GM18858 (cell line): ENCODE results near the gene POLR1F.

Experiments
- ATAC-seq: cut with Tn5 transposase; IDR thresholded peaks from one replicate; pipeline ENCODE4 v1.9.1; 2021; ENCODE audit not compliant: unreplicated experiment

Gene POLR1F

GRCh38 chr7:19677180-19677579 lies 31.7 kb downstream of the POLR1F start:
- ATAC-seq = peak; percentile 96

GRCh38 chr7:19675816-19676215 lies 33.0 kb downstream of the POLR1F start:
- no peak for ATAC-seq

- ATAC-seq = no peak
Measured at GRCh38 chr7:19674266-19674960, 34.4 kb downstream of the POLR1F start.

GRCh38 chr7:19670806-19671205 lies 38.0 kb downstream of the POLR1F start:
- ATAC-seq = no peak

- peak; percentile 42 for ATAC-seq
Measured at GRCh38 chr7:19665399-19666008, 43.3 kb downstream of the POLR1F start.

- ATAC-seq = peak; percentile 97
Measured at GRCh38 chr7:19663816-19664462, 44.9 kb downstream of the POLR1F start.

GRCh38 chr7:19648791-19649190 lies 60.0 kb downstream of the POLR1F start:
- ATAC-seq = no peak
